ENCODE data around the gene RPL3. TPM values are rescaled to one million over a fixed set of nuclear protein-coding genes. Genes with fewer than 3 reads are reported as not detected.

Gene RPL3
- total RNA-seq, 1 experiment from 2014 or later, result 3,009 TPM

GRCh38 chr22:39319284-39320022 lies at the start of gene RPL3 (continued):
- TF ChIP-seq E2F5 (CRISPR knock-in tag; IDR thresholded peaks at IDR 0.05) (peak; percentile 82; the same call in 1 of the 2 replicates), TEAD1 (CRISPR knock-in tag; IDR thresholded peaks at IDR 0.05) (peak; percentile 58), IRF2 (CRISPR knock-in tag; IDR thresholded peaks at IDR 0.05; ENCODE audit: borderline replicate concordance, low read depth) (no peak), GABPB1 (CRISPR knock-in tag; IDR thresholded peaks at IDR 0.05) (peak; percentile 87), MXD4 (CRISPR knock-in tag; IDR thresholded peaks at IDR 0.05; ENCODE audit: borderline replicate concordance) (no peak), E2F1 (CRISPR knock-in tag; IDR thresholded peaks at IDR 0.05) (no peak), CTCF (IDR thresholded peaks at IDR 0.05) (no peak), ATF3 (CRISPR knock-in tag; conservative IDR thresholded peaks at IDR 0.05) (no peak), RORB (CRISPR knock-in tag; IDR thresholded peaks at IDR 0.05) (peak; percentile 61; the same call in 1 of the 2 replicates), SOX15 (CRISPR knock-in tag; IDR thresholded peaks at IDR 0.05) (no peak), ZBTB43 (CRISPR knock-in tag; IDR thresholded peaks at IDR 0.05) (peak; percentile 73; the same call in 1 of the 2 replicates), USF1 (CRISPR knock-in tag; IDR thresholded peaks at IDR 0.05) (no peak), ZMAT4 (CRISPR knock-in tag; IDR thresholded peaks at IDR 0.05) (peak; percentile 88), CREM (CRISPR knock-in tag; IDR thresholded peaks at IDR 0.05) (peak; percentile 83; the same call in 1 of the 2 replicates), ESRRA (CRISPR knock-in tag; IDR thresholded peaks at IDR 0.05; ENCODE audit: borderline replicate concordance) (no peak; the same call in 1 of the 2 replicates), ZNF512 (CRISPR knock-in tag; IDR thresholded peaks at IDR 0.05; ENCODE audit: borderline replicate concordance) (no peak), NR3C1 (CRISPR knock-in tag; conservative IDR thresholded peaks at IDR 0.05; ENCODE audit: low read depth) (0 out of 2 replicates have a peak, but pooled peaks have one; percentile 38), FOXK1 (CRISPR knock-in tag; IDR thresholded peaks at IDR 0.05) (peak; percentile 88), NR2C2 (CRISPR knock-in tag; IDR thresholded peaks at IDR 0.05) (no peak), FOXP1 (CRISPR knock-in tag; IDR thresholded peaks at IDR 0.05; ENCODE audit: borderline replicate concordance) (peak; percentile 75), ZNF281 (CRISPR knock-in tag; IDR thresholded peaks at IDR 0.05) (peak; percentile 67; the same call in 1 of the 2 replicates), MYBL2 (CRISPR knock-in tag; IDR thresholded peaks at IDR 0.05) (peak; percentile 58; the same call in 1 of the 2 replicates), TEAD4 (CRISPR knock-in tag; IDR thresholded peaks at IDR 0.05) (no peak)
